Body of pancreas (tissue), 4 donors: ENCODE results near the gene MAD1L1.

Experiments
- CTCF ChIP-seq, 7 experiments: fragments of 450-650 bp in 4 of 7; fragments of 200-600 bp in 3 of 7; sonication (generic) in 3 of 7; IDR thresholded peaks; one replicate each; pipeline ENCODE4 v1.5.1; 2016 to 2019; ENCODE audit warnings: antibody characterized with exemption in 7 of 7
- POLR2A ChIP-seq, 3 donors: fragments of 450-650 bp; IDR thresholded peaks; one replicate each; pipeline ENCODE4 v1.6.1; 2016; ENCODE audit warnings: antibody characterized with exemption in 3 of 3, mild to moderate bottlenecking in 2 of 3

DNA sequence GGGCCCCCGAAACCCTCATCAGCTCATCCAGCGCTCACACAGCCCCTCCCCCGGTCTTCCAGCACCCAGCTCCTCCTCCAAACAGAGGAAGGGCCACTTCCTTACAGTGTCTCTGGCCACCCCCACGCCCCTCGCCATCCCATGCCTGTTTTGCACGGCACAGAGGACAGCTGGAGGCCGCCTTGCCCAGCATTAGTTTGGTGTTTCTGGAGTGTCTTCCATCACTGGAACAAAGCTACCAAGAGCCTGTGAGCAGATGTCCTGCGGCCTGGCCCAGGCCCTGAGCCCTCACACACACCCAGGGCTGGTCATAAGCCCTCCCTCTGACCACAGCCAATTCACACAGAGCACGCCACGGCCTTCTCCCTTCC lies 82.3 kb downstream of the MAD1L1 start:
- no peak for TF ChIP-seq CTCF (IDR thresholded peaks at IDR 0.05)
- TF ChIP-seq POLR2A (IDR thresholded peaks at IDR 0.05) = no peak
